ENCODE measurements around the gene VSTM2B. TPM values are rescaled to one million over a fixed set of nuclear protein-coding genes. Genes with fewer than 3 reads are reported as not detected.
"Not testable (repeated sequence)": the region's sequence is repeated elsewhere in the genome, so short reads cannot be mapped to it uniquely, and the experiment has no call there.

The VSTM2B gene
- 1 to 10 TPM in 1 of 4 donors, under 1 TPM in 3; 0.47 to 1.6 (median 0.65) TPM for polyA plus RNA-seq (ENCODE audit: insufficient read length in 4 of 4)

DNA sequence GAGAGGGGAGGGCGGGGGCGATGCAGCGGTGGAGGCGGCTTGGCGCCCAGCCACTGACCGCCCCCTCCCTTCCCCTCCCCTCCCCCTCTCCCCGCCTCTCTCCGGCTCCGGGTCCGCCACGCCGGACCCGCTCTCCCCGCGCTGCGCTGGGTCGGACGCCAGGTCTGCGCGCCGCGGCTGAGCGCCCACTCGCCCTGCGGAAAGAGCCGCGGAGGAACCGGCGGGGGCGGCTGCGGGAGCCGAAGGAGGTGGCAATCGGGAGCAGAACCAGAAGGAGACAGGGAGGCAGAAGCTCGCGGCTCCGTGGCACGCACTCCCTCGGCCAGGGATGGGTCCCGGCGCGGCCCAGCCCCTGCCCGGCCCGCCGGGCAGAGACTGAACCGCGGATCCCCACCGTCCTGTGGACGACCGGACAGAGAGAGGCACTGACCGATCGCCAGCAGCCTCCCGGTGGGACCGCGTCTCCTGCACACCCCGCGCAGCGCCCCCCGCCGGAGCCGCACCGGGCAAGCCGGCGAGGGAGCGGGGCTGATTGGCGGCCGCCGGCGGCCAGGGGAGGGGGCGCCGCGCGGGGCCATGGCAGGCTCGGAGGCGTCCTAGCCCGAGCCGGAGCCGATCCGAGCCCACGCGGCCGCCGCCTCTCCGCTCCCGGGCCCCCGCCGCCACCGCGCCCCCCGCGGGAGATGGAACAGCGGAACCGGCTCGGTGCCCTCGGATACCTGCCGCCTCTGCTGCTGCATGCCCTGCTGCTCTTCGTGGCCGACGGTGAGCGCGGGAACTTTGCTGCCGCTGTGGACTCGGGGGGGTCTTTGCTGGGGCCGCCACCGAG is at the start of gene VSTM2B:
Gene VSTM2B, plus strand, starts transcription at position 94 of the 829 bp plus-strand sequence. Its CDS starts 590 bp downstream, at position 684.
- DNase-seq (ENCODE audit: low read depth in 4 of 4, low spot score in 3 of 4) = no peak

DNA sequence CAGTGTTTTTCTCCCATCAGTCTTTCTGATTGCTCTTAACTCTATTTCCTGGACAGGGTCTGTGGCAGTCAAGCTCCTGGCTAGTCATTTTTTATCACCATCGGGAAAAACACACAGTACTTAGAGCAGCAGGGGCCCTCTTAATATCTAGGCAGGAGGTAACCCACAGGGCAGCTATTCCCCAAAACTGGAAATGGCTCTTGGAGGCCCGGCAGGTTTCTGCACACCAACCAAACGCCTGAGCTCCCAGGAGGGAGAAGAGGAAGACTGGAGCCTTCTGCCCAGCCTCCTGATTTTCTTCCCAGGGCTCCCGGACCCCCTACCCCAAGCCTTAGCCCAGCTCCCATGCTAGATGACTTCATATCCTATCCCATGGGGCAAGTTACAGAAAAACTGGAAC is 49.3 kb upstream of the VSTM2B start:
- DNase-seq (ENCODE audit: low read depth in 4 of 4, low spot score in 3 of 4) = no peak

- no peak for DNase-seq (ENCODE audit: low read depth in 4 of 4, low spot score in 3 of 4)
Observed at GRCh38 chr19:29477831-29478577, 47.8 kb upstream of the VSTM2B start.

GRCh38 chr19:29478578-29479565 is 46.9 kb upstream of the VSTM2B start:
- DNase-seq (ENCODE audit: low read depth in 4 of 4, low spot score in 3 of 4) = peak in 1 of 4 donors; percentile 18

DNA sequence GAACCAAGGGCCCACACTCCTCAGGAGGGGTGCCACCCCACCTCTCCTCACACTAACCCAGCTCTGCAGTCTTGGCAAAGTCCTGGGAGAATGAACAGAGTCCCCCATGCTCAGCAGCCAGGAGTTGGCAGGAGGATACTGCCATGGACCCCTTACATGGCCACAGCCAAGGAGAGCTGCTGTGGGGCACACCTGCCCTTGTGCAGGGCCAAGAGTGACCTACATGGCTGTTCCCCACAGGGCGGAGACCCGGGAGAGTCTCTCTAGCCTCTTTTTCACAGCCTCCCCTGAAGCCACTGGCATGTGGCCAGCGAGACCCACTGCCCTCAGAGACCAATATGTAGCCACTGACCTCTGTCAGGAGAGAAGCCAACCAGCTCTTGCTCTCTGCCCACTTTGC is 45.9 kb upstream of the VSTM2B start:
- DNase-seq (ENCODE audit: low read depth in 4 of 4, low spot score in 3 of 4) = no peak

DNA sequence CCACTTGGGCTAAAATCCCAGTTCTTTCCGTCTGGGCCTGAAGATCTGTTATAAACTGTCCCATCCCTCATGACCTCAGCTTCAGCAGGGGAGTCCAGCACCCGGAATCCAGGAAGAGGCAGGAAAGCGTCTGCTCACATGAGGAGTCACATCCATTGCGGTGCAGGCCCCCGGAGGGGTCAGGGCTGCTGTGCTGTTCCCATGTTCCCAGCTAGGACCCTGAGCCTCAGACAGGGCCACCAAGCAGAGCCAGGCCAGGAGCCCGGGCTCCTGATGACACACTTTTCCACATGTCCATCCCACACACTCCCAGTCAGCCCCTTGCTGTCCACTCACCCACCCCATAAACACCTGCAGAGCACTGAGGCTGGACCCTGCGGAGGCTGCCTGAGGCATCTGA is 45.3 kb upstream of the VSTM2B start:
- DNase-seq (ENCODE audit: low read depth in 4 of 4, low spot score in 3 of 4) = no peak

- no peak for DNase-seq (ENCODE audit: low read depth in 4 of 4, low spot score in 3 of 4)
Observed at GRCh38 chr19:29482855-29483640, 42.7 kb upstream of the VSTM2B start.

GRCh38 chr19:29483641-29483920 is 42.2 kb upstream of the VSTM2B start:
- DNase-seq (ENCODE audit: low read depth in 4 of 4, low spot score in 3 of 4) = no peak

- no peak for DNase-seq (ENCODE audit: low read depth in 4 of 4, low spot score in 3 of 4)
Observed at GRCh38 chr19:29483944-29484581, 41.7 kb upstream of the VSTM2B start.

- DNase-seq (ENCODE audit: low read depth in 4 of 4, low spot score in 3 of 4) = no peak
Observed at GRCh38 chr19:29484876-29485275, 40.9 kb upstream of the VSTM2B start.

DNA sequence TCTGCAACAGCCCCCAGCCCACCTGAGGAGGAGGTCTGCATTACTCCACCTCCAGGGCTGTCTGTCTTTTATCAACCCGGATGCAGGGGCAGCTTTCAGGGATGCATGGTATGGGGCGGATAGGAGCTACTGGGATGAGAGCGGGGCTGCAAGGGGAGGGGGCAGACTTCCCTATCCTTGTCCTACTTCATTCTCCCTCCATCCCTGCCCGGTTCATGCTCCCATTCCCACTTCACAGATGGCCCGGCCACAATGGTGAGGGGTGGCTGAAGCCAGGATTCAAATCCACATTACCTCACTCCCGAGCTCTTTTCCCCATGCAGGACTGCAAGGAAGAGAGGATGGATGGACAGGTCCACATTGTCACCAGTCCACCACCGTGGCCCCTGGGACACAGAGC is 40.5 kb upstream of the VSTM2B start:
- no peak for DNase-seq (ENCODE audit: low read depth in 4 of 4, low spot score in 3 of 4)

DNA sequence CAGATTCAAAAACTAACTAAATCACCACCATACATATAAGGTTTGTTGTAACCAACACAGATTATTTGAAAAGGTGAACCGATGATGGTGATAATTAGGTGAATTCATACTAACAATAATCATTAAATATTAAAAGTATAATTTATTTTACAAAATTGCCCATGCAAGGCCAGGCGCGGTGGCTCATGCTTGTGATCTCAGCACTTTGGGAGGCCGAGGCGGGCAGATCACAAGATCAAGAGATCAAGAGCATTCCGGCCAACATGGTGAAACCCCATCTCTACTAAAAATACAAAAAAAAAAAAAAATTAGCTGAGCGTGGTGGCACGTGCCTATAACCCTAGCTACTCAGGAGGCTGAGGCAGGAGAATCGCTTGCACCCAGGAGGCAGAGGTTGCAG is 38.8 kb upstream of the VSTM2B start:
- DNase-seq (ENCODE audit: low read depth in 4 of 4, low spot score in 3 of 4) = not testable (repeated sequence)

DNA sequence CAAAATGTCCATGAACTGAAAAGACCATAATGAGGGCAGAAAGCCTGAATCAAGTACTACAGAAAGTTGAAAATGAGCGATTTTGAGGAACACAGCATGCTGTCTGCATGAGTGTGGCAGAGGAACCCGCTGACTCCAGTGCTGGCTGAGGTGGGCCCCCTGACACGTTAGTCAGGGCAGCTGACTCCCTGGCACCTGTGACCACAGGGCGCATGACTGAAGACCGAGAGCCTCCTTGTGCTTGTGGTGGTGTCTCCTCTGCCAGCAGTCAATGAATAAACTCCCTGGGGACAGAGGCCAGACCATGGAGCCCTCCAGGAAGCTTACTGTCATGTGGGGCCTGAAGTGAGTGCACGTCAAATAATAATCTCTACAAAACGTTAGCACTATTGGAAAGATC is 38.4 kb upstream of the VSTM2B start:
- no peak for DNase-seq (ENCODE audit: low read depth in 4 of 4, low spot score in 3 of 4)

- DNase-seq (ENCODE audit: low read depth in 4 of 4, low spot score in 3 of 4) = no peak
Observed at GRCh38 chr19:29488316-29488715, 37.5 kb upstream of the VSTM2B start.

GRCh38 chr19:29489172-29489951 is 36.4 kb upstream of the VSTM2B start:
- DNase-seq (ENCODE audit: low read depth in 4 of 4, low spot score in 3 of 4) = no peak

DNA sequence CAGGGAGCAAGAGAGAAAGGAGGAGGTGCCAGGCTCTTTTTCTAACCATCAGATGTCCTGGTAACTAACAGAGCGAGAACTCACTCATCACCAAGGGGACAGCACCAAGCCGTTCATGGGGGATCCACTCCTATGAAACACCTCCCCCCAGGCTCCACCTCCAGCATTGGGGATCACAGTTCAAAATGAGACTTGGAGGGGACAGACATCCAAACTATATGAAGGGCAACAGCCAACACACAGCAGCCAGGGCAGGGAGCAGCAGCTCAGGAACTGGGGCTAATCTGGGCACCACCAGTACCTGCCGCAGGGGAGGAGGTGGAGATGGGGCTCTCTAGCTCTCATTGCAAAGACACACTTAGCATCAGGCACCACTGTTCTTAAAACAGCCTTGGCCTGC is 34.3 kb upstream of the VSTM2B start:
- DNase-seq (ENCODE audit: low read depth in 4 of 4, low spot score in 3 of 4) = no peak

GRCh38 chr19:29491995-29492577 is 33.7 kb upstream of the VSTM2B start:
- DNase-seq (ENCODE audit: low read depth in 4 of 4, low spot score in 3 of 4) = no peak

DNA sequence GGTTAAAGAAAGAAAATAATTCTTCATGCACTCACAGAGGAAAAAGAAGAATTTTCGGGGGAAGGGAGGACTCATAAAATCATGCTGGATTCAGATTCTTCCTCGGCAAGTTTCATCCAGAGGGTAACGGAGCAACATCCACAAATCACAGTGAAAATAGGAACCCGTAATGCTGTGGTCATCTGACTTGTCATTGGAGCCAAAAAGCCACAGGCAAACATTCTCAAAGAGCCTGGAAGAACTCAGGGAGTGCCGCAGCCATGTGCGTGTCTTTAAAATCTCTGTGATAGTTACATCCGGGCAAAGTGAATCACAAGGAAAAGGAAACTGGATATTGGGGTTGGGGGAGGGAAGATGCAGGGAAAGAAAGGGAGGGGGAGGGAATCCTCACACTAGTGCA is 33.0 kb upstream of the VSTM2B start:
- peak in 2 of 4 donors; percentile 22 to 27 for DNase-seq (ENCODE audit: low read depth in 4 of 4, low spot score in 3 of 4)
